ENCODE results near the gene CTNND2. TPM values are rescaled to one million over a fixed set of nuclear protein-coding genes. Genes with fewer than 3 reads are reported as not detected.

The CTNND2 gene
- total and polyA plus RNA-seq, 2 donors (not counting 1 experiment from before 2014, with no cell fraction given), result not detected

- no peak overlapping the region for H3K27ac Mint-ChIP-seq
- TF ChIP-seq EZH2 (IDR thresholded peaks at IDR 0.05; ENCODE audit: borderline replicate concordance, insufficient read depth, low read depth, low read length, poor library complexity, severe bottlenecking) (no peak), CTCF (IDR thresholded peaks at IDR 0.05) (no peak)
- DNase-seq, result no peak
- Histone ChIP-seq H3K9ac (ENCODE audit: low read length) (no peak overlapping the region), H2AFZ (ENCODE audit: insufficient read depth, low read depth, low read length, poor library complexity, severe bottlenecking) (no peak overlapping the region), H3K4me1 (ENCODE audit: control insufficient read depth in 2 of 2, insufficient read depth in 2 of 2, low read length in 2 of 2) (no peaks in the 10 kb centered on the region), H3K27me3 (replicated peaks in 1 of 4; ENCODE audit: control extremely low read depth in 1 of 4, control insufficient read depth in 3 of 4, insufficient read depth in 4 of 4, low read length in 3 of 4) (no peaks in the 10 kb centered on the region), H3K79me2 (ENCODE audit: control insufficient read depth, insufficient read depth, low read length) (no peaks in the 10 kb centered on the region), H3K4me3 (ENCODE audit: control extremely low read depth in 1 of 5, extremely low read depth in 1 of 5, insufficient read depth in 1 of 5, low read depth in 2 of 5, low read length in 4 of 5) (no peak overlapping the region), H3K27ac (ENCODE audit: low read length in 2 of 2) (no peak overlapping the region), H3K9me3 (ENCODE audit: control extremely low read depth in 1 of 3, control insufficient read depth in 2 of 3, insufficient read depth in 1 of 3, low read length in 2 of 3) (no peaks in the 10 kb centered on the region), H3K36me3 (replicated peaks in 1 of 2; ENCODE audit: control extremely low read depth in 1 of 2, control insufficient read depth in 1 of 2, extremely low read depth in 1 of 2, insufficient read depth in 2 of 2, low read length in 1 of 2) (no peaks in the 10 kb centered on the region), H4K20me1 (ENCODE audit: control insufficient read depth, insufficient read depth, low read length, poor library complexity, severe bottlenecking) (no peaks in the 10 kb centered on the region), H3K4me2 (replicated peaks; ENCODE audit: low read depth, low read length, poor library complexity, severe bottlenecking) (no peak overlapping the region)
- H3K9me3 Mint-ChIP-seq (ENCODE audit: insufficient read depth), result no peaks in the 10 kb centered on the region
- ChIA-PET POLR2A (no interaction called here), CTCF (no interaction called here)
- no peak overlapping the region for H3K4me3 Mint-ChIP-seq
- intact Hi-C loops (cut with micrococcal nuclease), result no loop called here
- H3K27me3 Mint-ChIP-seq, result no peaks in the 10 kb centered on the region
- ATAC-seq (ENCODE audit: low read depth), result no peak
- no CpG with 5 or more reads among the region's 1 CpG for WGBS (ENCODE audit: insufficient coverage)
- H3K4me1 Mint-ChIP-seq, result no peaks in the 10 kb centered on the region
Measured at GRCh38 chr5:11791792-11792191, 112.5 kb downstream of the CTNND2 start.

GRCh38 chr5:11790201-11790600 is 114.0 kb downstream of the CTNND2 start:
- H3K79me2 ChIP-seq (ENCODE audit: control insufficient read depth, insufficient read depth, low read length), result no peaks in the 10 kb centered on the region
- H4K20me1 ChIP-seq (ENCODE audit: control insufficient read depth, insufficient read depth, low read length, poor library complexity, severe bottlenecking), result no peaks in the 10 kb centered on the region
- no peak overlapping the region for H2AFZ ChIP-seq (ENCODE audit: insufficient read depth, low read depth, low read length, poor library complexity, severe bottlenecking)
- H3K9ac ChIP-seq (ENCODE audit: low read length), result no peak overlapping the region
- no peak overlapping the region for H3K4me2 ChIP-seq (replicated peaks; ENCODE audit: low read depth, low read length, poor library complexity, severe bottlenecking)
- Mint-ChIP-seq H3K4me3 (no peak overlapping the region), H3K27me3 (no peaks in the 10 kb centered on the region), H3K9me3 (ENCODE audit: insufficient read depth) (no peaks in the 10 kb centered on the region), H3K27ac (no peak overlapping the region), H3K4me1 (no peaks in the 10 kb centered on the region)
- POLR2A ChIA-PET, result no interaction called here
- H3K4me1 ChIP-seq (ENCODE audit: control insufficient read depth in 2 of 2, insufficient read depth in 2 of 2, low read length in 2 of 2), result no peaks in the 10 kb centered on the region
- no peaks in the 10 kb centered on the region for H3K9me3 ChIP-seq (ENCODE audit: control extremely low read depth in 1 of 3, control insufficient read depth in 2 of 3, insufficient read depth in 1 of 3, low read length in 2 of 3)
- intact Hi-C loops (cut with micrococcal nuclease), result no loop called here
- H3K36me3 ChIP-seq (replicated peaks in 1 of 2; ENCODE audit: control extremely low read depth in 1 of 2, control insufficient read depth in 1 of 2, extremely low read depth in 1 of 2, insufficient read depth in 2 of 2, low read length in 1 of 2), result no peaks in the 10 kb centered on the region
- CTCF ChIA-PET, result no interaction called here
- DNase-seq, result no peak
- no peak for ATAC-seq (ENCODE audit: low read depth)
- TF ChIP-seq CTCF (IDR thresholded peaks at IDR 0.05) (no peak), EZH2 (IDR thresholded peaks at IDR 0.05; ENCODE audit: borderline replicate concordance, insufficient read depth, low read depth, low read length, poor library complexity, severe bottlenecking) (no peak)
- no peaks in the 10 kb centered on the region for H3K27me3 ChIP-seq (replicated peaks in 1 of 4; ENCODE audit: control extremely low read depth in 1 of 4, control insufficient read depth in 3 of 4, insufficient read depth in 4 of 4, low read length in 3 of 4)
- H3K27ac ChIP-seq (ENCODE audit: low read length in 2 of 2), result no peak overlapping the region
- WGBS (ENCODE audit: insufficient coverage), result no CpG with 5 or more reads among the region's 2 CpGs
- no peak overlapping the region for H3K4me3 ChIP-seq (ENCODE audit: control extremely low read depth in 1 of 5, extremely low read depth in 1 of 5, insufficient read depth in 1 of 5, low read depth in 2 of 5, low read length in 4 of 5)
